Progenitor cell of endocrine pancreas (in vitro differentiated cells): ENCODE measurements around the gene PDLIM4. TPM values are rescaled to one million over a fixed set of nuclear protein-coding genes. Genes with fewer than 3 reads are reported as not detected.

Experiments
- DNase-seq: peaks from one replicate; pipeline ENCODE4 v3.0.0; 2021; ENCODE audit warnings: low spot score; ENCODE audit not compliant: unreplicated experiment
- H3K27ac Mint-ChIP-seq: 2 replicates; pipeline ENCODE4 v1.8.0; 2021; ENCODE audit warnings: mild to moderate bottlenecking, moderate library complexity, mixed read lengths
- H3K27me3 Mint-ChIP-seq: 2 replicates; pipeline ENCODE4 v1.8.0; 2021; ENCODE audit warnings: mixed read lengths
- H3K36me3 Mint-ChIP-seq: 2 replicates; pipeline ENCODE4 v1.8.0; 2022; ENCODE audit warnings: mixed read lengths; ENCODE audit not compliant: insufficient read depth
- H3K4me1 Mint-ChIP-seq: 2 replicates; pipeline ENCODE4 v1.8.0; 2021; ENCODE audit warnings: low read depth, mixed read lengths
- H3K4me3 Mint-ChIP-seq: 2 replicates; pipeline ENCODE4 v1.8.0; 2021; ENCODE audit warnings: low read depth, mild to moderate bottlenecking, moderate library complexity, mixed read lengths
- H3K9me3 Mint-ChIP-seq: 2 replicates; pipeline ENCODE4 v1.8.0; 2021; ENCODE audit warnings: low read depth, mixed read lengths
- CTCF ChIP-seq: fragments of 200-600 bp; sonication (generic); IDR thresholded peaks from one replicate; pipeline ENCODE4 v1.5.0; 2021; ENCODE audit warnings: antibody characterized with exemption, mild to moderate bottlenecking; ENCODE audit not compliant: unreplicated experiment
- total RNA-seq: library from RNA; stranded (reverse); gene quantifications from 2 replicates; pipeline ENCODE4 v1.2.1, GENCODE V29; 2021

Gene PDLIM4
- total RNA-seq, 1 donor from 2014 or later = 14.7 TPM

GRCh38 chr5:132253452-132254320, 3.8 kb upstream of the PDLIM4 start:
- Mint-ChIP-seq H3K4me1 (peaks cover 12% of the 10 kb centered on the region), H3K9me3 (no peaks in the 10 kb centered on the region), H3K27ac (no peak overlapping the region), H3K4me3 (no peak overlapping the region), H3K36me3 (no peaks in the 10 kb centered on the region), H3K27me3 (peaks cover 3% of the 10 kb centered on the region)
- DNase-seq = no peak
- no peak for TF ChIP-seq CTCF

GRCh38 chr5:132254321-132254977, 3.0 kb upstream of the PDLIM4 start:
- DNase-seq = no peak
- Mint-ChIP-seq H3K4me1 (peaks cover 14% of the 10 kb centered on the region), H3K4me3 (no peak overlapping the region), H3K27ac (no peak overlapping the region), H3K9me3 (no peaks in the 10 kb centered on the region), H3K27me3 (peaks cover 3% of the 10 kb centered on the region), H3K36me3 (no peaks in the 10 kb centered on the region)
- no peak for TF ChIP-seq CTCF

GRCh38 chr5:132256086-132256782, 1.3 kb upstream of the PDLIM4 start:
- H3K4me3 Mint-ChIP-seq = peak overlapping the region; percentile 76
- peak overlapping the region; percentile 79 for H3K27ac Mint-ChIP-seq
- TF ChIP-seq CTCF = no peak
- no peak for DNase-seq
- H3K9me3 Mint-ChIP-seq = no peaks in the 10 kb centered on the region
- H3K4me1 Mint-ChIP-seq = peaks cover 14% of the 10 kb centered on the region
- no peaks in the 10 kb centered on the region for H3K36me3 Mint-ChIP-seq
- H3K27me3 Mint-ChIP-seq = peaks cover 3% of the 10 kb centered on the region

GRCh38 chr5:132256783-132257130, 739 bp upstream of the PDLIM4 start:
- Mint-ChIP-seq H3K27ac (peak overlapping the region; percentile 79), H3K4me1 (peaks cover 14% of the 10 kb centered on the region), H3K9me3 (no peaks in the 10 kb centered on the region), H3K36me3 (peaks cover 1% of the 10 kb centered on the region), H3K27me3 (peaks cover 3% of the 10 kb centered on the region), H3K4me3 (peak overlapping the region; percentile 76)
- DNase-seq = no peak
- TF ChIP-seq CTCF = no peak
